ENCODE measurements around the gene LRTM1. TPM values are rescaled to one million over a fixed set of nuclear protein-coding genes. Genes with fewer than 3 reads are reported as not detected.

Gene LRTM1
- total RNA-seq, 3 donors from 2014 or later, result not detected

DNA sequence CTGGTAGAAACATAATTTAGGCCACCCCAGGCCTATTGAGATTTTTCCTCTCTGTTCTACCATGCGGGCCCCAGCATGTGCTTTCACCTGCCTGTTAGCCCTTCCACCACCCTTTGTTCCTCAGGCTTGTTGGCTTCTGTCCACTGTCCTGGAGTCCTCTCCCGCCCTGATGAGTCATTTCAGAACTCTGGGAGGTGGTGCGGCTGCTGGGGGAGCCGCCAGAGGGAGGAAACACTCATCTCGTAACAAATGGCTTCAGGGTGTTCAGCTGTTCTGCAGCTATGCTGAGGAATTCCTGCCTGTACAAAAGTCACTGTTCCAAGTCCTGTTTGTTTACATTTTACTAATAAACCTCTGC lies 36.3 kb downstream of the LRTM1 start:
- peaks cover 0 to 5% of the 10 kb centered on the region in 2 donors for H3K4me1 ChIP-seq
- H3K27ac ChIP-seq, result peak overlapping the region; percentile 65 to 72
- TF ChIP-seq CTCF (IDR thresholded peaks at IDR 0.05) (peak in 2 of 3 donors; percentile 32 to 56), POLR2A (IDR thresholded peaks at IDR 0.05) (no peak), POLR2AphosphoS5 (IDR thresholded peaks at IDR 0.05) (peak in 2 of 3 donors; percentile 57 to 69)
- no peaks in the 10 kb centered on the region for H3K9me3 ChIP-seq
- no peak overlapping the region for H3K4me3 ChIP-seq
- DNase-seq (ENCODE audit: low spot score in 2 of 2), result peak; percentile 58 to 79
- intact Hi-C loops (cut with DNase I; ENCODE audit: low total_unique reads), result no loop called here
- H3K36me3 ChIP-seq, result no peaks in the 10 kb centered on the region
- H3K27me3 ChIP-seq, result no peaks in the 10 kb centered on the region

DNA sequence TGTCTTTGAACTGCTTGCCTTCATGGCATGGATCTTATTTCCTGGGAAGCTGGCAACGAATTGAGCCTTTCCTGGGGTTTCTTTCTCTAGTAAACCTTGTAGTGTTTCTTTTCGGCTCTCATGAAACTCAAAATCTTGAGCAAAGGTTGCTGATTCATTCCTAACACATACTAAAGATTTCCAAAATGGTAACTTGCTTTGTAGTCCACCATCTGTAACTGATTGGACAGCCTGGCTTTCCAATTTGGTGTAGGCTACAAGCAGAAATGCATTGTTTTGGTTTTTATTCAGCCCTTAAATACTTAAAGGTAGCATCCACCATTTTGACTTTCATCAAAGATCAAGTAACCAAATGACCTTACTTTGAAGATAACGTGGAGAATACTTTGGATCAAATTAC lies 38.1 kb downstream of the LRTM1 start:
- no peaks in the 10 kb centered on the region for H3K9me3 ChIP-seq
- no peak for TF ChIP-seq POLR2AphosphoS5 (IDR thresholded peaks at IDR 0.05)
- no peak for TF ChIP-seq CTCF (IDR thresholded peaks at IDR 0.05)
- TF ChIP-seq POLR2A (IDR thresholded peaks at IDR 0.05), result no peak
- DNase-seq (ENCODE audit: low spot score in 2 of 2), result no peak
- no peak overlapping the region for H3K4me3 ChIP-seq
- H3K4me1 ChIP-seq, result peaks cover 0 to 5% of the 10 kb centered on the region in 2 donors
- intact Hi-C loops (cut with DNase I; ENCODE audit: low total_unique reads), result no loop called here
- H3K27ac ChIP-seq, result no peak overlapping the region
- no peaks in the 10 kb centered on the region for H3K36me3 ChIP-seq
- no peaks in the 10 kb centered on the region for H3K27me3 ChIP-seq

DNA sequence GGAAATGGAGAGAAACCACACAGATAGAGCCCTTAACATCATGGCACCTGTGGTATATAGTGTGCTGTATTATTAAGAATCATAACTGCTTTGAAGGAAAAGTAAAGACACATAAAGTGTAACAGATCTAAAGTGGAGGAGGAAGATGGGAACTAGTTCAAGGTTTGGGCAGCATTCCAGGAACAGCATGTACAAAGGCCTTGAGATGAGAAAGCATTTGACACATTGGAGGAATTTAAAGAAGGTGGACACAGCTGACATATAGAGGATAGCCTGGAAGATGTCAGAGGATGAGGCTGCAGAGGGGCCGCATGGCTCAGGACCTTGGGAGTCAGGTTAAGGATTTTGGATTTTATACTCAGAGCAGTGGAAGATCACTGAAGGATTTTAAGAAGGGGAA lies 39.0 kb downstream of the LRTM1 start:
- Histone ChIP-seq H3K36me3 (no peaks in the 10 kb centered on the region), H3K4me1 (peaks cover 0 to 5% of the 10 kb centered on the region in 2 donors), H3K27me3 (no peaks in the 10 kb centered on the region), H3K27ac (no peak overlapping the region), H3K4me3 (no peak overlapping the region), H3K9me3 (no peaks in the 10 kb centered on the region)
- TF ChIP-seq POLR2AphosphoS5 (IDR thresholded peaks at IDR 0.05) (no peak), POLR2A (IDR thresholded peaks at IDR 0.05) (no peak), CTCF (IDR thresholded peaks at IDR 0.05) (no peak)
- intact Hi-C loops (cut with DNase I; ENCODE audit: low total_unique reads), result no loop called here
- no peak for DNase-seq (ENCODE audit: low spot score in 2 of 2)

DNA sequence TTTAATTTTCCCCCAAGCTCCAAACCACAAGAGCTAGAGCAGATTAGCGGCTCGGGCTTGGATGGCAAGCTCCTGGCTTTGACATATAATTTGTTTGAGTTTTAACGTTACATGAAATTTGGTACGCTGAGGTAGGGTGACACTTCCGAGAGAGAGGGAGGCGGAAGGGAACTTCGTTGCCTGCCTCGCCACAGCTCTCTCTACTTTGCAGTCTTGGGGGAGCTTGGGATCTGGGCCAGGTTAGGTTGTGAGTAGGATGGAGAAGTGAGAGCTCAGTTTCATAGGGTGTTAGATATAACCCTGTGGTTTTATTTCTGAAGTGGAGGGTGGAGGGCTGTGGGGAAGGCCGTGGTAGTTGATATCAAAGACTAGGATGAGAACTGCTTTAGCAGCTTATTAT lies 39.7 kb downstream of the LRTM1 start:
- Histone ChIP-seq H3K27ac (no peak overlapping the region), H3K4me1 (peaks cover 0 to 5% of the 10 kb centered on the region in 2 donors), H3K27me3 (no peaks in the 10 kb centered on the region), H3K4me3 (no peak overlapping the region), H3K9me3 (no peaks in the 10 kb centered on the region), H3K36me3 (no peaks in the 10 kb centered on the region)
- intact Hi-C loops (cut with DNase I; ENCODE audit: low total_unique reads), result no loop called here
- no peak for DNase-seq (ENCODE audit: low spot score in 2 of 2)
- TF ChIP-seq POLR2AphosphoS5 (IDR thresholded peaks at IDR 0.05) (no peak), CTCF (IDR thresholded peaks at IDR 0.05) (no peak), POLR2A (IDR thresholded peaks at IDR 0.05) (no peak)

DNA sequence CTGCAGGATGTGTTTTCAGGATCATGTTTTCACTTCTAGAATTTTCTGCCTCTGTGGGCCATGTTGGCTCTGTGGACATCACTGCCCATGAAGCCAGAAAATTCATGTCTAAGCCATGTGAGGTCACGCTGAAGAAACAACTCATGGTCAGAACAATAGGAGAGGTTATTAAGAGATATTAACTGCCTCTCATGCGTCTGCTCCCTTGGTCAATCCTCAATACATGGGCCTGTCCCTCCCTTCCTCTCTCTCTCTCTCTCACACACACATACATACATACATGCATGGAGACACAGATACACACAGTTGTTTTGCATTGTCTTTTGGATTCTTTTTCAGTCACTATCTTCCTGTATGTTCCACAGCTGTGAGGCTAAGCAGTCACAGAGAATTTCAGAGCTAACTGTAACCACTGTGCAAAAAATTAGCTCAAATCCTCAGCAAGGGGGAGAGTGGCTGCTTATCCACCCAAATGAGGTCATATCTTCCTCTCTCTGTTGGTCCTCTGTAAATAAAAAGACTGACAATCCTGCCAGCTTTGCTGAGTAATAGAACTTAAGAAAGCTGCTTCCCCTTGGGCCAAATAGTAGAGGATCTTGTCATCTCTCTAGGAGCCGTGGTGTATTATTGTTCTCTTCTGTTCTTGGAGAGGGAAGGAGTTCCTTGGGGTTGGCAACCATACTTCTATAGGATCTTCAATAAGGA lies 45.6 kb downstream of the LRTM1 start:
- H3K9me3 ChIP-seq, result no peaks in the 10 kb centered on the region
- no peak for DNase-seq (ENCODE audit: low spot score in 2 of 2)
- TF ChIP-seq POLR2A (IDR thresholded peaks at IDR 0.05), result no peak
- TF ChIP-seq POLR2AphosphoS5 (IDR thresholded peaks at IDR 0.05), result no peak
- TF ChIP-seq CTCF (IDR thresholded peaks at IDR 0.05), result no peak
- no peaks in the 10 kb centered on the region for H3K27me3 ChIP-seq
- H3K27ac ChIP-seq, result peak overlapping the region in 1 of 2 donors; percentile 49
- H3K36me3 ChIP-seq, result no peaks in the 10 kb centered on the region
- H3K4me1 ChIP-seq, result no peaks in the 10 kb centered on the region
- intact Hi-C loops (cut with DNase I; ENCODE audit: low total_unique reads), result no loop called here
- H3K4me3 ChIP-seq, result no peak overlapping the region
